ENCODE data around the gene WDR54.
"Not testable (repeated sequence)": the region's sequence is repeated elsewhere in the genome, so short reads cannot be mapped to it uniquely, and the experiment has no call there.

The WDR54 gene

DNA sequence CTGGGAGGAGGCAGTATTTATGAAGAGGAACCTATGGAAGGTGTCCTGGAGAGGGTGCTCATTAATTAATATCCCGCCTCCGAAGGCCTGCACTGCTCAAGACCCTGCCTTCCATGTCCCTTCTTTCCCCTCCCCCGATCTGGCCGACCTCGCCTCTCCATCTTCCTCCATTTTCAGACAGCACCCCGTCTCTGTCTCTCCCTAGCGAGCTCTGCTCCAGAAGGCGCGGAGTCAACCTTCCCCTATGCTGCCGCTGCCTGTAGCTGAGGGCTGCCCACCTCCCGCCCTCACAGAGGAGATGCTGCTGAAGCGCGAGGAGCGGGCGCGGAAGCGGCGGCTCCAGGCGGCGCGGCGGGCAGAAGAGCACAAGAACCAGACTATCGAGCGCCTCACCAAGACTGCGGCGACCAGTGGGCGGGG lies 35.6 kb downstream of the WDR54 start:
- DNase-seq (ENCODE audit: low read depth): no peak

DNA sequence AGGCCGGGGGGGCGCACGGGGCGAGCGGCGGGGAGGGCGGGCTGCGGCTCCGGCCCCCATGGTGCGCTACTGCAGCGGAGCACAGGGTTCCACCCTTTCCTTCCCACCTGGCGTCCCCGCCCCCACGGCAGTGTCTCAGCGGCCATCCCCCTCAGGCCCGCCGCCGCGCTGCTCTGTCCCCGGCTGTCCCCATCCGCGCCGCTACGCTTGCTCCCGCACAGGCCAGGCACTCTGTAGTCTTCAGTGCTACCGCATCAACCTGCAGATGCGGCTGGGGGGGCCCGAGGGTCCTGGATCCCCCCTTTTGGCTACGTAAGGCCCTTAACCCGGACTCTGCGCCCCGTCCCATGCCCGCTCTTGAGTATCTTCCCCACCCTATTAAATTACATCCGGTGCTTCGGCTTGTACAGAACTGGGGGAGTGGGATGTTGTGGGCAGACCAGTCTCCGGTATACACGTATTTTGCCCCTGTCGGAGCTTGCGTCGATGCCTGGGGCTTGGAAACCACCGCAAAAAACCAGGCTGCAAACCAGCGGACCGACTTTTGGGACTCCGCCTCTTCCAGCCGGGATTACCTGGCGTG lies 36.1 kb downstream of the WDR54 start:
- no peak for DNase-seq (ENCODE audit: low read depth)

DNA sequence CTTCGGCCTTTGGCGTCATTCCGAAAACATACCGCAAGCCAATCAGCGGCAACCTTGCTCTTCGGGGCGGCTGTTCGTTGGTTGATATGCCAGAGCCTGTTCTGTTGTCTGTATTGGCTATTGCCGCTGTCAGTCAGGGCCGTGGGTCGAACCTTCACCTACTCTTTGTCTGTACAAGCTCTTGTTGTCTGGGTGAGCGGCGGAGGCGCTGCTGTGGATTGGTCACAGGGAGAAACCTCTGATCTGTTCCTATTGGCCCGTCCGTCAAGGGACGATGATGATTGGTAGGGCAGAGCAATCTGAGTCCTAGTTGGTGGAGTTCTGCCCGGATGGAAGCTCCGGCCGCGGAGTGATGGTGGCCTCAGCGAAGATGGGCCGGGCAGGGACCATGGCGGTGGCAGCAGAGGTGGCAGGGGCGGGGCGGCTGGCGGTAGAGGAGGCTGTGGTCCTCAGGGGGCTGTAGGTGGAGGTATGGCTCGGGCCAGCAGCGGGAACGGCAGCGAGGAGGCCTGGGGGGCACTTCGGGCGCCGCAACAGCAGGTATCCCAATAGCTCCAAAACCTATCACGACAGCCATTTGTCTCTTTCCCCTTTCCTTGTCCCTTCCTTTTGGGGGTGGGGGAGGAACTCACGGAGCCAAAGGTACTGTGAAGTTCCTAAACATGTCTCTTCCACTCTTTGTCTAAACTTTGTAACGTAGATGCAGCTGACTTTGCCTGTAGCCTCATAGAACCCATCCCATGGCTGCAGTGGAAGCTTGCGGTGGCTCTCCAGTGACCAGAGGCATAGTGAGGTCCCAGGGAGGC lies 36.8 kb downstream of the WDR54 start, which contains the start of gene WBP1:
Gene WBP1 (plus strand): TSS at position 307 of the 806 bp plus-strand sequence. CDS start 165 bp downstream, at position 472.
- peak; percentile 100 for DNase-seq (ENCODE audit: low read depth)

DNA sequence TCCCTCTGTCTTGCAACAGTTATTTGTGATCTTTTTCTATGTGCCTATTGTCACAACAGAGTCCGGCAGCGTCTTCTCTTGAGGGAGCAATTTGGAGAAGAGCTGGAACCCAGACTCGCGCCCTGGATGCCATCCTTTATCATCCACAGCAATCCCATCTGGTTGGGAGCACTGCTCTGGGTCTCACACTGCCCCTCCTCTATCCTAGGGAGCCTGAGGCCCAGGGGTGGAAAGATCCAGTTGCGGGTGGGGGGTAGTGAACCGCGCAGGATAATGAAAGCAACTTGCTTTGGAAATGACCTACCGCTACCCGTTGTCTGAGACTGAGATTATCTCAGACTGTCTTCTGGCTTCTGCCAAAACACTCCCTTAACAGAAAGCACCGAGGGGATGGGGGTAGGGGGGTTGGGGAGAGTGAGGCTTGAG lies 37.4 kb downstream of the WDR54 start:
- DNase-seq (ENCODE audit: low read depth): no peak

DNA sequence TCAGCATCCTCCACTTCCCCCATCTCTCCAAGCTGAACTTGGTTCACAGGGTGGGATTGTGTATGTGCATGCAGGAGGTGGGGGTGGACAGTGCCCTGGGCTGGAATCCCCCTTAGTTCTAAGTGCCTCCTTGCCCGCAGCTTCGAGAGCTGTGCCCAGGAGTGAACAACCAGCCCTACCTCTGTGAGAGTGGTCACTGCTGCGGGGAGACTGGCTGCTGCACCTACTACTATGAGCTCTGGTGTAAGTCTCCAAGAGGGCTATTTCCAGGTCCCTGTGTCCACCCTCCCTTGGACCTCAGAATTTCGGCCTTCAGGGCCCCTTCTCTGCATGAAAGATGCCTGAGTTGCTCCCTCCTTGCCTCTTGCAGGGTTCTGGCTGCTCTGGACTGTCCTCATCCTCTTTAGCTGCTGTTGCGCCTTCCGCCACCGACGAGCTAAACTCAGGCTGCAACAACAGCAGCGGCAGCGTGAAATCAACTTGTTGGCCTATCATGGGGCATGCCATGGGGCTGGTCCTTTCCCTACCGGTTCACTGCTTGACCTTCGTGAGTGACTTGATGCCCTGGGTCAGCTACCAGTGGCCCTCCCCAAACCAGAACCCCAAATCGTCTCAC lies 38.1 kb downstream of the WDR54 start:
- not testable (repeated sequence) for DNase-seq (ENCODE audit: low read depth)

GRCh38 chr2:74460187-74460586 lies 38.7 kb downstream of the WDR54 start:
- DNase-seq (ENCODE audit: low read depth): not testable (repeated sequence)

GRCh38 chr2:74461187-74462053 lies 39.9 kb downstream of the WDR54 start:
- no peak for DNase-seq (ENCODE audit: low read depth)

DNA sequence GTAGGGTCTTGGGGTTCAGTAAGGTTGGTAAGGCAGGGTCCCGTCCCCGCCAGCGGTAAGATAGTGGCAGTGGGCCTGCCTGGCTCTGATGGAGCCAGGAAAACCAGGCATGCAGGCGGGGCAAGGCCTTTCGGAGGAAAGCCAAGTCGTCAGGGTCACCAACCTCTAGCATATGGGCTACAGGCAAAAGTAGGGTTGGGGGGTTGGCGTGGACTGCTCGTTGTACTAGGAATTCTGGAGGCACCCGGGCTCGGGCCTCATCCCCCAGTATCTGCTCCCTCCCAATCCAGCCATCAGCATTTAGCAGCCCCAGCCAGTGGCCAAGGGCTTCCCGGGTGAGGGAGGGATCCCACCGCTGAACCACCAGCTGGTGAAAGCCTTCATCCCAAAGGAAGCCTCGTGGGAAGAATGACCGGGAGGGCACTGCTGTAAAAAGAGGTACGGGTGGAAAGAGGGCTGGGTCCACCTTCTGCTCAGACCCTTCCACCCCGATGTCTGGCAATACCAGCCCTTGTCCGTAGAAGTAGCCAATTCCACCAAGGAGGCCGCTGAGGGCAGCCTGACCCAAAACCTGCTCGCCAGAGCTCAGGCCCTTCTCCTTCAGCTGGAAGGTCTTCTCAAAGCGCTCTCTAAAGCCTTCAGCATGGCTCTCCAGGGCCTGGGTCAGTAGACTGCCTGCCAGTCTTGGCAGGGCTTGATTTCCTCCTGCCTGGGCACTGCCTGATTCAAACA lies 40.7 kb downstream of the WDR54 start:
- no peak for DNase-seq (ENCODE audit: low read depth)

GRCh38 chr2:74462786-74463105 lies 41.2 kb downstream of the WDR54 start:
- no peak for DNase-seq (ENCODE audit: low read depth)

- DNase-seq (ENCODE audit: low read depth): no peak
Observed at GRCh38 chr2:74464406-74464805, 42.9 kb downstream of the WDR54 start.

- not testable (repeated sequence) for DNase-seq (ENCODE audit: low read depth)
Observed at GRCh38 chr2:74470742-74471141, 49.2 kb downstream of the WDR54 start.

GRCh38 chr2:74471332-74472065 lies 50.0 kb downstream of the WDR54 start:
- DNase-seq (ENCODE audit: low read depth): no peak

DNA sequence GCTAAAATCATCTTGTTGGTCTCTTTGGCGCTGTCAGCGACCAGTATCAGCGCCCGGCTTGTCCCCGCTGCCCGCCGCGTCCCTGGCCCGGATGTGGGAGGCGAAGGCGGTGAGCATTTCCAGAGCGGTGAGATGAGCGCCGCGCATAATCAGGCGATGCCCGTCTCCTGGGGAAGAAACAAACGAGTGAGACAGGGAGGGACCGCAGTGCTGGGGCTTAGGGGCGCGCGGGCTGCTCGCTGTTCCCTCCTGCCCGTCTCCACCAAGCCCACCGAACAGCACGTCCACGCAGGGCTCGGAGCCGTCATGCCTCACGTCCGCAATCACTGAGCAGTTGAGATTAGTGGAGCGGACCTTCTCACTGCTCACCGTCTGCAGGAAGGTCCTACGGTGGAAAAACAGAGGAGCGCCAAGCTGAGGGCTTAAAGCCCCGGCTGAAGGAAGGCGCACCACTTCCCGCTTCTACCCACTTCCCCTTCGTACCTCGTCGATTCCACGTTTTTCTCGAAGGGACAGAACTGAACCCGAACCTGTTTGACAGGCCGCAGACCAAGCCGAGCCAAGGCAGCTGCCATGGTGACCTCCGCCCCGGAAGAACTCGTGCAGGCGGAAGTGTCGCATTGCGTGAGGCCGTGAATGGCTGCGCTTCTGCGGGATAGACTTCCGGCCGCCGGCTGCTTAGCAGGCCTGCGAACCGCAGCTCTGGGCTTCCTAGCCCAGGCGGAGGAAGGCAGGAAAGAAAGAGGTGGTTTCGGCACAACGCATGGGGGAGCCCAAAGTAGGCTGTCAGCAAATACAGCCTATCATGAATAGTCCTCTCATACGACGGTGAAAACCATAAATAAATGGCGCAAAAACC lies 50.8 kb downstream of the WDR54 start, which contains the start of gene MRPL53:
Gene MRPL53 (minus strand): TSS at position 595 of the 859 bp plus-strand sequence. CDS start 20 bp downstream, at position 575.
- DNase-seq (ENCODE audit: low read depth): peak; percentile 93

- DNase-seq (ENCODE audit: low read depth): no peak
Observed at GRCh38 chr2:74472945-74473258, 51.4 kb downstream of the WDR54 start.

GRCh38 chr2:74474481-74474880 lies 53.0 kb downstream of the WDR54 start:
- DNase-seq (ENCODE audit: low read depth): no peak

GRCh38 chr2:74474899-74475298 lies 53.4 kb downstream of the WDR54 start:
- DNase-seq (ENCODE audit: low read depth): no peak
